Peyer's patch (tissue), 4 donors: ENCODE data around the gene SRGAP2B.
"Not testable (repeated sequence)": the region's sequence is repeated elsewhere in the genome, so short reads cannot be mapped to it uniquely, and the experiment has no call there.

Experiments
- POLR2A ChIP-seq, 2 donors: fragments of 450-650 bp; IDR thresholded peaks; one replicate each; pipeline ENCODE4 v1.5.1; 2017; ENCODE audit warnings: antibody characterized with exemption in 2 of 2, mild to moderate bottlenecking in 2 of 2, moderate library complexity in 2 of 2
- TF ChIP-seq, protein P1 (sequence below), 6 experiments: fragments of 450-650 bp in 4 of 6; fragments of 200-600 bp in 2 of 6; sonication (generic) in 1 of 6; IDR thresholded peaks; one replicate each; pipeline ENCODE4 v1.5.1; 2017 to 2019; ENCODE audit warnings: antibody characterized with exemption in 6 of 6, mild to moderate bottlenecking in 3 of 6, moderate library complexity in 1 of 6

DNA sequence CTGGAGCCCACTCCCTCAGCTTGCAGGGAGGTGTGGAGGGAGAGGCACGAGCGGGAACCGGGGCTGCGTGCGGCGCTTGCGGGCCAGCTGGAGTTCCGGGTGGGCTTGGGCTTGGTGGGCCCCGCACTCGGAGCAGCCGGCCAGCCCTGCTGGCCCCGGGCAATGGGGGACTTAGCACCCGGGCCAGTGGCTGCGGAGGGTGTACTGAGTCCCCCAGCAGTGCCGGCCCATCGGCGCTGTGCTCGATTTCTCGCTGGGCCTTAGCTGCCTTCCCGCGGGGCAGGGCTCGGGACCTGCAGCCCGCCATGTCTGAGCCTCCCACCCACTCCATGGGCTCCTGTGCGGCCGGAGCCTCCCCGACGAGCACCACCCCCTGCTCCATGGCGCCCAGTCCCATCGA, 104.5 kb downstream of the SRGAP2B start:
- TF ChIP-seq, protein P1, sequence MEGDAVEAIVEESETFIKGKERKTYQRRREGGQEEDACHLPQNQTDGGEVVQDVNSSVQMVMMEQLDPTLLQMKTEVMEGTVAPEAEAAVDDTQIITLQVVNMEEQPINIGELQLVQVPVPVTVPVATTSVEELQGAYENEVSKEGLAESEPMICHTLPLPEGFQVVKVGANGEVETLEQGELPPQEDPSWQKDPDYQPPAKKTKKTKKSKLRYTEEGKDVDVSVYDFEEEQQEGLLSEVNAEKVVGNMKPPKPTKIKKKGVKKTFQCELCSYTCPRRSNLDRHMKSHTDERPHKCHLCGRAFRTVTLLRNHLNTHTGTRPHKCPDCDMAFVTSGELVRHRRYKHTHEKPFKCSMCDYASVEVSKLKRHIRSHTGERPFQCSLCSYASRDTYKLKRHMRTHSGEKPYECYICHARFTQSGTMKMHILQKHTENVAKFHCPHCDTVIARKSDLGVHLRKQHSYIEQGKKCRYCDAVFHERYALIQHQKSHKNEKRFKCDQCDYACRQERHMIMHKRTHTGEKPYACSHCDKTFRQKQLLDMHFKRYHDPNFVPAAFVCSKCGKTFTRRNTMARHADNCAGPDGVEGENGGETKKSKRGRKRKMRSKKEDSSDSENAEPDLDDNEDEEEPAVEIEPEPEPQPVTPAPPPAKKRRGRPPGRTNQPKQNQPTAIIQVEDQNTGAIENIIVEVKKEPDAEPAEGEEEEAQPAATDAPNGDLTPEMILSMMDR (IDR thresholded peaks at IDR 0.05): not testable (repeated sequence)
- not testable (repeated sequence) for TF ChIP-seq POLR2A (IDR thresholded peaks at IDR 0.05)
